Activated T-cell treated with anti-CD3 and anti-CD28 coated beads, Interleukin-2, amount 50 U/mL, for 72 hours (primary cell): ENCODE results near the gene CGB7. TPM values are rescaled to one million over a fixed set of nuclear protein-coding genes. Genes with fewer than 3 reads are reported as not detected.
"Not testable (repeated sequence)": the region's sequence is repeated elsewhere in the genome, so short reads cannot be mapped to it uniquely, and the experiment has no call there.

Source experiments
- ATAC-seq, 2 donors: fragments of 150-1000 bp; cut with Tn5 transposase; replicated peaks in 1 of 2; 2 replicates each; pipeline ENCODE4 v1.10.0; 2021; ENCODE audit warnings: moderate library complexity in 2 of 2, mild to moderate bottlenecking in 1 of 2
- DNase-seq, 2 donors: peaks; one replicate each; pipeline ENCODE4 v3.0.0; 2021 to 2022; ENCODE audit warnings: mixed read lengths in 1 of 2
- H3K27ac Mint-ChIP-seq: one replicate; pipeline ENCODE4 v1.8.0; 2022; ENCODE audit warnings: mild to moderate bottlenecking, moderate library complexity, mixed read lengths
- H3K27me3 Mint-ChIP-seq: one replicate; pipeline ENCODE4 v1.8.0; 2022; ENCODE audit warnings: low read depth, mixed read lengths
- H3K36me3 Mint-ChIP-seq, 2 donors: one replicate each; pipeline ENCODE4 v1.8.0; 2022; ENCODE audit warnings: mixed read lengths in 2 of 2, mild to moderate bottlenecking in 1 of 2; ENCODE audit not compliant: insufficient read depth in 2 of 2
- H3K4me1 Mint-ChIP-seq: one replicate; pipeline ENCODE4 v1.8.0; 2022; ENCODE audit warnings: low read depth, mixed read lengths
- H3K4me3 Mint-ChIP-seq, 2 donors: one replicate each; pipeline ENCODE4 v1.8.0; 2022; ENCODE audit warnings: mild to moderate bottlenecking in 2 of 2, mixed read lengths in 2 of 2, moderate library complexity in 2 of 2
- H3K9me3 Mint-ChIP-seq, 2 donors: one replicate each; pipeline ENCODE4 v1.8.0; 2022; ENCODE audit warnings: mixed read lengths in 2 of 2
- total RNA-seq, 2 donors: library from RNA; stranded (reverse); gene quantifications; one replicate each; pipeline ENCODE4 v1.2.3, GENCODE V29; 2022

Gene CGB7
- total RNA-seq, 2 donors from 2014 or later, result not detected

- Mint-ChIP-seq H3K36me3 (peaks cover 12 to 23% of the 10 kb centered on the region in 2 donors), H3K27ac (peak overlapping the region; percentile 83), H3K4me1 (peaks cover 52% of the 10 kb centered on the region), H3K4me3 (peak overlapping the region; percentile 98 to 100), H3K27me3 (no peaks in the 10 kb centered on the region), H3K9me3 (no peaks in the 10 kb centered on the region)
- ATAC-seq, result no peak
- no peak for DNase-seq
These were observed 28.7 kb upstream of the CGB7 start for GRCh38 chr19:49086296-49086695.

GRCh38 chr19:49085868-49086232, 28.3 kb upstream of the CGB7 start:
- ATAC-seq, result no peak
- peaks cover under 1% of the 10 kb centered on the region for H3K27me3 Mint-ChIP-seq
- DNase-seq, result no peak
- peaks cover 11 to 22% of the 10 kb centered on the region in 2 donors for H3K36me3 Mint-ChIP-seq
- H3K4me1 Mint-ChIP-seq, result peaks cover 47% of the 10 kb centered on the region
- peak overlapping the region; percentile 83 for H3K27ac Mint-ChIP-seq
- no peaks in the 10 kb centered on the region for H3K9me3 Mint-ChIP-seq
- H3K4me3 Mint-ChIP-seq, result peak overlapping the region; percentile 98 to 100

- H3K36me3 Mint-ChIP-seq, result peaks cover 10 to 20% of the 10 kb centered on the region in 2 donors
These were observed 27.7 kb upstream of the CGB7 start, which contains the start of gene SNRNP70 for GRCh38 chr19:49085020-49085867. TSS of gene SNRNP70 (plus strand) at chr19:49085451. CDS start at chr19:49086415, 964 bp downstream.

GRCh38 chr19:49084206-49085019, 26.9 kb upstream of the CGB7 start:
- H3K4me1 Mint-ChIP-seq, result peaks cover 38% of the 10 kb centered on the region
- peak overlapping the region; percentile 98 to 100 for H3K4me3 Mint-ChIP-seq
- no peaks in the 10 kb centered on the region for H3K9me3 Mint-ChIP-seq
- ATAC-seq, result no peak
- peaks cover 8 to 18% of the 10 kb centered on the region in 2 donors for H3K36me3 Mint-ChIP-seq
- H3K27ac Mint-ChIP-seq, result peak overlapping the region; percentile 83
- H3K27me3 Mint-ChIP-seq, result peaks cover 7% of the 10 kb centered on the region
- DNase-seq, result no peak

More at GRCh38 chr19:49085020-49085867, 27.7 kb upstream of the CGB7 start, which contains the start of gene SNRNP70:
- Mint-ChIP-seq H3K27me3 (peaks cover 6% of the 10 kb centered on the region), H3K4me3 (peak within 1 kb of the TSS; percentile 98 to 100), H3K27ac (peak within 1 kb of the TSS; percentile 83), H3K9me3 (no peaks in the 10 kb centered on the region), H3K4me1 (peaks cover 41% of the 10 kb centered on the region)
- ATAC-seq (peak; percentile 97 to 98), DNase-seq (peak; percentile 100)

- DNase-seq (no peak), ATAC-seq (no peak)
- H3K27me3 Mint-ChIP-seq, result peaks cover 7% of the 10 kb centered on the region
- H3K4me1 Mint-ChIP-seq, result peaks cover 12% of the 10 kb centered on the region
- H3K9me3 Mint-ChIP-seq, result no peaks in the 10 kb centered on the region
- no peak overlapping the region for H3K27ac Mint-ChIP-seq
- H3K4me3 Mint-ChIP-seq, result no peak overlapping the region
- peaks cover 4 to 5% of the 10 kb centered on the region in 2 donors for H3K36me3 Mint-ChIP-seq
These were observed 23.7 kb upstream of the CGB7 start for GRCh38 chr19:49081273-49081672.

- peaks cover 14% of the 10 kb centered on the region for H3K27me3 Mint-ChIP-seq
- DNase-seq (no peak), ATAC-seq (no peak)
- no peaks in the 10 kb centered on the region for H3K9me3 Mint-ChIP-seq
- H3K4me1 Mint-ChIP-seq, result peaks cover 6% of the 10 kb centered on the region
- no peaks in the 10 kb centered on the region for H3K36me3 Mint-ChIP-seq
- H3K4me3 Mint-ChIP-seq, result no peak overlapping the region
- no peak overlapping the region for H3K27ac Mint-ChIP-seq
These were observed 22.8 kb upstream of the CGB7 start for GRCh38 chr19:49080392-49080791.

- H3K36me3 Mint-ChIP-seq, ATAC-seq, H3K4me1 Mint-ChIP-seq, H3K4me3 Mint-ChIP-seq, H3K27ac Mint-ChIP-seq, H3K9me3 Mint-ChIP-seq: not testable (repeated sequence)
- DNase-seq, result peak in 1 of 2 donors; percentile 44
- peaks cover 44% of the 10 kb centered on the region for H3K27me3 Mint-ChIP-seq
These were observed 17.3 kb upstream of the CGB7 start for GRCh38 chr19:49074869-49075268.

GRCh38 chr19:49073514-49074378, 16.2 kb upstream of the CGB7 start:
- Mint-ChIP-seq H3K9me3 (peaks cover 0 to 4% of the 10 kb centered on the region in 2 donors), H3K4me1 (peaks cover 10% of the 10 kb centered on the region), H3K4me3 (peak overlapping the region; percentile 70 to 74), H3K36me3 (peaks cover 2 to 5% of the 10 kb centered on the region in 2 donors), H3K27me3 (peaks cover 55% of the 10 kb centered on the region), H3K27ac (no peak overlapping the region)
- peak in 1 of 2 donors; percentile 28 for DNase-seq
- no peak for ATAC-seq

- ATAC-seq, result peak in 1 of 2 donors; percentile 52
- peaks cover 73% of the 10 kb centered on the region for H3K27me3 Mint-ChIP-seq
- H3K4me3 Mint-ChIP-seq, result peak overlapping the region in 1 of 2 donors; percentile 61
- peaks cover 0 to 4% of the 10 kb centered on the region in 2 donors for H3K9me3 Mint-ChIP-seq
- H3K27ac Mint-ChIP-seq, result no peak overlapping the region
- H3K36me3 Mint-ChIP-seq, result peaks cover 2 to 5% of the 10 kb centered on the region in 2 donors
- H3K4me1 Mint-ChIP-seq, result peaks cover 10% of the 10 kb centered on the region
- peak in 1 of 2 donors; percentile 42 for DNase-seq
These were observed 14.5 kb upstream of the CGB7 start for GRCh38 chr19:49071860-49072547.

- Mint-ChIP-seq H3K27ac (no peak overlapping the region), H3K4me1 (peaks cover 10% of the 10 kb centered on the region), H3K27me3 (peaks cover 82% of the 10 kb centered on the region), H3K9me3 (peaks cover 0 to 4% of the 10 kb centered on the region in 2 donors), H3K36me3 (peaks cover 2 to 5% of the 10 kb centered on the region in 2 donors), H3K4me3 (peak overlapping the region in 1 of 2 donors; percentile 44)
- no peak for DNase-seq
- no peak for ATAC-seq
These were observed 12.9 kb upstream of the CGB7 start for GRCh38 chr19:49070416-49070815.

- Mint-ChIP-seq H3K9me3 (peaks cover 0 to 4% of the 10 kb centered on the region in 2 donors), H3K4me3 (no peak overlapping the region), H3K27ac (no peak overlapping the region), H3K27me3 (peaks cover 75% of the 10 kb centered on the region), H3K36me3 (peaks cover 2 to 5% of the 10 kb centered on the region in 2 donors), H3K4me1 (peaks cover 10% of the 10 kb centered on the region)
- DNase-seq (no peak), ATAC-seq (no peak)
These were observed 11.5 kb upstream of the CGB7 start for GRCh38 chr19:49069026-49069425.

- Mint-ChIP-seq H3K27me3 (peaks cover 73% of the 10 kb centered on the region), H3K9me3 (peaks cover 0 to 4% of the 10 kb centered on the region in 2 donors), H3K4me3 (no peak overlapping the region), H3K27ac (no peak overlapping the region), H3K4me1 (no peaks in the 10 kb centered on the region), H3K36me3 (peaks cover 0 to 1% of the 10 kb centered on the region in 2 donors)
- DNase-seq (no peak), ATAC-seq (no peak)
These were observed 10.0 kb upstream of the CGB7 start for GRCh38 chr19:49067554-49067953.
